Choroid plexus epithelial cell (primary cell): ENCODE results near the gene MAP2K7.

Source experiments
- DNase-seq: peaks from one replicate; pipeline ENCODE4 v3.0.0-alpha.2; 2010; ENCODE audit warnings: low read depth
- H3K4me3 ChIP-seq: 2 replicates; pipeline ENCODE4 v1.5.1; 2011; ENCODE audit warnings: low read depth, mild to moderate bottlenecking, control low read depth, low read length, moderate library complexity
- CTCF ChIP-seq: conservative IDR thresholded peaks from 2 replicates; pipeline ENCODE4 v1.5.1; 2011; ENCODE audit warnings: low read depth, mild to moderate bottlenecking, control low read depth, inconsistent platforms, low read length, moderate library complexity

MAP2K7 gene

GRCh38 chr19:7899751-7900378 is 3.8 kb upstream of the MAP2K7 start:
- H3K4me3 ChIP-seq: no peak overlapping the region
- TF ChIP-seq CTCF: no peak
- no peak for DNase-seq

- no peak for TF ChIP-seq CTCF
- H3K4me3 ChIP-seq: no peak overlapping the region
- DNase-seq: no peak
Observed at GRCh38 chr19:7900401-7900870, 3.2 kb upstream of the MAP2K7 start.

DNA sequence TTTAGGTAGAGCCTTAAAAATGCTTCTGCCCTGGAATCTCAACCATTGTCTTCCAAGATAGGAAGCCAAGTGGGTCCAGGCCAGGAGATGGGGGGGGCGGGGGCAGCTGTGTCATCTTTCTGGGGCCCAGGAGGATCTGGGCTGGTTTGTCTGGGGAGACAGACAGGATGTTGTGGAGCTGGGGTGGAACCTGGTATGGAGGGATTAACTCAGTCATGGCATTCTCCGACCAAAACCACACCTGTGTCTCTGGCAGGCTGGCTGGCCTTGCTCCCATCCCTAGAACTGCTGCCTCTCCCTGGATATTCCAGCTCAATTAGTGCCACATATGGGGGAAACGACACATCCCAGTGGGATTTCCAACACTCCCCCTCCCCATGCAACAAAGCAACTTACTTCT is 2.7 kb upstream of the MAP2K7 start:
- TF ChIP-seq CTCF: no peak
- DNase-seq: no peak
- H3K4me3 ChIP-seq: no peak overlapping the region

DNA sequence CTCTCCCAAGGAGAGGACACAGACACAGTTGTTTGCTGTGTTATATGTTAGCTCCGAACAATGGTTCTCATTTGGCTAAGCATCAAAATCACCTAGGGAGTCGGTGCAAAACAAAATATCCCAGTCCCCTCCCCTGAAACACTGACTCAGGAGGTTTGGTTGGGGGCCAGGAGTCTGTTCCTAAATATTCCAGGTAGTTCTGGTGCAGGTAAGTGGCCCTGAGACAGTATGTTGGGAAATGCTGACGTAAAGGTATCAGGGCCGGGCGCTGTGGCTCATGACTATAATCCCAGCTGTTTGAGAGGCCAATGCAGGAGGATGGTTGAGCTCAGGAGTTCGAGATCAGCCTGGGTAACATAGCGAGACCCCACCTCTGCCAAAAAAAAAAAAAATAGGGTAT is 2.3 kb upstream of the MAP2K7 start:
- DNase-seq: no peak
- no peak for TF ChIP-seq CTCF
- no peak overlapping the region for H3K4me3 ChIP-seq

GRCh38 chr19:7902796-7903243 is 857 bp upstream of the MAP2K7 start:
- H3K4me3 ChIP-seq: peak overlapping the region; percentile 81
- no peak for DNase-seq
- no peak for TF ChIP-seq CTCF

DNA sequence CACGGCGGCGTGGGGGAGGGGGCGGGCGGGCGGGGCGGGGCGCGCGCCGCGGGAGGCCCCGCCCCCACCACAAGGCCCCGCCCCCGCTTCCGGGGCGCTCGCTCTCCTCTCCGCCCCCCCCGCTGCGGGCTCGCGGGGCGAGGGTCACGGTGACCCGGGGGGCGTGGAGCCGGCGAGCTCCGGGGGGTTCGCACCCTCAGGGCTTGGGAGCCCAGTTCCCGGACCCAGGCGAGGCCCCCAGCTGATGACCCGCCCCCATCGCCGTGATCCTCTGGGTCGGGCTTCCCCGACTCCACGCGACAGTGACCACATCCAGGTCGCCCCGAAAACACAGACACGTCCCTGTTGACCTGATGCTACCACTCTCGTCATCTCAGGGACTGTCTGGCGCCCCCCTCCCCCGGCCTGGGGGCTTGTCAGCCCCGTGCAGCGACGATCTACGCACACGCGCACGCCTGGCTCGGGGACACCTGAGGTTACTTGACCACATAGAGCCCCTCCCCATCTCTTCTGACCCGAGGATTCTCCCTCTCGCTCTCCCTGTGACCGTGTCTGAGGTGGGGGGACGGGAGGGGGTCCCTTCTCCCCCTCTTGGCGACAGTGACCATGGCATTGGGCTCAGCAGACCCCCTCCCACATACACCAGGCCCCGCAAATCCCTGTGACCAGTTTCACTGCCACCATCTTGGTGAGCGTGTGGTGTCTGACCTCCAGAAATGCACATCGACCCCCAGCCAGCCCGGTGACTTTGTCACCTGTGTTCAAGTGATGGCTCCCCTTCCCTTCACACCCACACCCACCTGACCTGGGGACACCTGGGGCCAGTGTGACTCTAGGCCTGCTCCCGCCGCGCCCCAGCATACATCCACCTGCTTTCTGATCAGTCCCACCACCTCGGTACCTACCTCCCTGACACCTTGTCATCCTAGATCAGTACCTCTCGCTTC is 670 bp downstream of the MAP2K7 start:
- DNase-seq: no peak
- peak overlapping the region; percentile 88 for H3K4me3 ChIP-seq
- no peak for TF ChIP-seq CTCF
